HG02973 (cell line): ENCODE data around the gene FAM83F.
"Not testable (repeated sequence)": the region's sequence is repeated elsewhere in the genome, so short reads cannot be mapped to it uniquely, and the experiment has no call there.

Experiments
- ATAC-seq: cut with Tn5 transposase; IDR thresholded peaks from one replicate; pipeline ENCODE4 v1.9.1; 2021; ENCODE audit warnings: moderate library complexity; ENCODE audit not compliant: unreplicated experiment

The FAM83F gene

GRCh38 chr22:40014667-40015248 lies 20.0 kb downstream of the FAM83F start:
- ATAC-seq: no peak

GRCh38 chr22:40015358-40015976 lies 20.7 kb downstream of the FAM83F start:
- no peak for ATAC-seq

GRCh38 chr22:40018051-40018450 lies 23.3 kb downstream of the FAM83F start:
- ATAC-seq: no peak

GRCh38 chr22:40019100-40019499 lies 24.3 kb downstream of the FAM83F start:
- ATAC-seq: no peak

GRCh38 chr22:40020956-40021355 lies 26.2 kb downstream of the FAM83F start:
- no peak for ATAC-seq

GRCh38 chr22:40021401-40022000 lies 26.7 kb downstream of the FAM83F start:
- ATAC-seq: no peak

- ATAC-seq: no peak
Observed at GRCh38 chr22:40022536-40023240, 27.9 kb downstream of the FAM83F start.

- ATAC-seq: no peak
Observed at GRCh38 chr22:40023341-40023841, 28.6 kb downstream of the FAM83F start.

GRCh38 chr22:40024201-40025061 lies 29.7 kb downstream of the FAM83F start:
- ATAC-seq: no peak

GRCh38 chr22:40025062-40025379 lies 30.3 kb downstream of the FAM83F start:
- ATAC-seq: not testable (repeated sequence)

- ATAC-seq: no peak
Observed at GRCh38 chr22:40025856-40026255, 31.1 kb downstream of the FAM83F start.

GRCh38 chr22:40026641-40027040 lies 31.9 kb downstream of the FAM83F start:
- ATAC-seq: no peak

- ATAC-seq: no peak
Observed at GRCh38 chr22:40027191-40028097, 32.7 kb downstream of the FAM83F start.

- ATAC-seq: no peak
Observed at GRCh38 chr22:40028098-40028425, 33.3 kb downstream of the FAM83F start.

GRCh38 chr22:40029189-40029890 lies 34.6 kb downstream of the FAM83F start:
- no peak for ATAC-seq

GRCh38 chr22:40030026-40030757 lies 35.4 kb downstream of the FAM83F start:
- no peak for ATAC-seq

GRCh38 chr22:40030758-40031095 lies 36.0 kb downstream of the FAM83F start:
- ATAC-seq: no peak

GRCh38 chr22:40031766-40032470 lies 37.2 kb downstream of the FAM83F start:
- ATAC-seq: no peak
